Epithelial cell of alveolus of lung (primary cell): ENCODE data around the gene ARAP1. TPM values are rescaled to one million over a fixed set of nuclear protein-coding genes. Genes with fewer than 3 reads are reported as not detected.

Experiments
- total RNA-seq: library from RNA; depleted of rRNA; stranded (reverse); fragments of >200 nt; gene quantifications from 2 replicates; pipeline ENCODE4 v1.2.1, GENCODE V29; 2015

The ARAP1 gene
- 60.6 and 68.7 TPM in 2 replicates for total RNA-seq

GRCh38 chr11:72752088-72752914 is at the start of gene ARAP1:
ARAP1 (minus strand) TSS chr11:72752408; CDS start chr11:72727128, 25,280 bp downstream.

DNA sequence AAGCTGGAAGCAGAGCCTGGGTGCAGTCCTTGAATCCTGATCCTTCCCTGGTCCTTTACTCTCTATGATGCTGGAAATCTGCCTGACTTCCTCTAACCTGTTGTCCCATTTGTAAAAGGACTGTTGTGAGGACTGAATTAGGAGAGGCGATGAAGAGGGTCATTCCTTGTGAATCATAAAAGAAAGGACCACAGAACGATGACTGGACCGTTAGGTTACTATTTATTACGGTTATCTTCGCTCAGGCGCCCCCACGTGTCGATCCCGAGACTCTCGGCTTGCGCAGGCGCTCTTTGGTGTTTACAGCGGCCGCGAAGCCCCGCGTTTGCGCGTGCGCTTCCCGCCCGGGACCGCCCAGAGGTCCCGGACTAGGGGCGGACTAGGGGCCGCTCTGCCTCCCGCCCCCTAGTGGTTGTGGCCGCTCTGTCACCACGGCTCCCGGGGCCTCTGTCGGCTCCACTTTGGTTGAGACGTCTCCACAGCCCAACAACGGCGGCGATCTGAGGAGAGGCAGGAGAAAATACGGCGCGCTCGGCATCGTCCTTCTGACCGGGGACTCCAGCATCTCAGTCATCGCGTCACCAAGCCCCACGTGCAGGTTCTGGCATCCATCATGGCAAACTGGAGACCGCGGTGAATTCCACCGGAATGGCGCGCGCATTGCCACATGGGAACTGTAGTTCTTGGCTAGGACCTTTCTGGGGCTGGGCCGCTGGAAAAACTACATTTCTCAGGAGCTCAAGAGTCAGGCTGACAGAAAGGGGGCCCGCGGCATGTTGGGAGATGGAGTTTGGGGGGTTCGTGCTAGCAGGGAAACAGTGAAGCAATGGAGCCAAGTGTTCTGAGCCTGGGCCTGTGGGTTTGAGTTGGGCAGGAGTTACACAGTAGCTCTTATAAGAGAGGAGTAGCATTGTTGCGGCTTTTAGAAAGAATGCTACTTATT is 41.5 kb upstream of the ARAP1 start, which contains the start of gene STARD10:
STARD10 (minus strand) TSS at position 623 of the 943 bp plus-strand sequence. CDS start 12,866 bp downstream, outside the sequence.

GRCh38 chr11:72673943-72674828 is 78.0 kb downstream of the ARAP1 start, which contains the start of gene PDE2A:
PDE2A (minus strand) TSS chr11:72674422; CDS start chr11:72674207, 215 bp downstream.

Other genes starting within 250 kb of the ARAP1 start
- gene PDE2A, start 78.0 kb downstream of the ARAP1 start, total RNA-seq, result 0.24 and 3.4 TPM in 2 replicates
- gene STARD10, start 41.6 kb upstream of the ARAP1 start, total RNA-seq, result 32.8 and 38.3 TPM in 2 replicates
- 3.4 and 3.9 TPM in 2 replicates for gene ATG16L2, start 62.0 kb upstream of the ARAP1 start, total RNA-seq